Fibroblast of pulmonary artery (primary cell): ENCODE results near the gene GRM3.

Experiments
- DNase-seq: peaks from one replicate; pipeline ENCODE4 v3.0.0-alpha.2; 2010; ENCODE audit warnings: low read depth
- H3K4me3 ChIP-seq: replicated peaks from 2 replicates; pipeline ENCODE4 v1.5.1; 2011; ENCODE audit warnings: low read depth, mild to moderate bottlenecking, control low read depth, low read length, moderate library complexity
- TF ChIP-seq, protein P1 (sequence below): IDR thresholded peaks from 2 replicates; pipeline ENCODE4 v1.5.1; 2011; ENCODE audit warnings: mild to moderate bottlenecking, control low read depth, low read length, inconsistent platforms; ENCODE audit errors: missing control alignments

The GRM3 gene

DNA sequence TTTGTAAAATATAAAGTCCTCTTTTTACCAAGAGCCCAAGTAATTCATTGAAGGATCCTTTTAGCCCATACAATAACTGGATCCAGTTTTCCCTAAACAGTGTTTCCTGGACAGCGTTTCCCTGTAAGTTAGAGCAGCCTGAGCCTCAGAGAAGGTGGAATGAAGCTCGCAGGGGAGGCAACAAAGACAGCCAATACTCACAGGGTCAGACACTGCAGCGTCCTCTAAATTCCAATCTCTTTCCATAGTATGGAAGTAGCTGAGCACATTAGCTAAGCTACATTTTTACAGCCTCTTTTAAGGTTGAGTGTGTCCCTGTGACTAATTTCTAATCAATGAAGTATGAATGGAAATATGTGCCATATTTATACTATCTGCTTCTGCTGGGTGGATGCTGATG lies 193.5 kb downstream of the GRM3 start:
- TF ChIP-seq, protein P1, sequence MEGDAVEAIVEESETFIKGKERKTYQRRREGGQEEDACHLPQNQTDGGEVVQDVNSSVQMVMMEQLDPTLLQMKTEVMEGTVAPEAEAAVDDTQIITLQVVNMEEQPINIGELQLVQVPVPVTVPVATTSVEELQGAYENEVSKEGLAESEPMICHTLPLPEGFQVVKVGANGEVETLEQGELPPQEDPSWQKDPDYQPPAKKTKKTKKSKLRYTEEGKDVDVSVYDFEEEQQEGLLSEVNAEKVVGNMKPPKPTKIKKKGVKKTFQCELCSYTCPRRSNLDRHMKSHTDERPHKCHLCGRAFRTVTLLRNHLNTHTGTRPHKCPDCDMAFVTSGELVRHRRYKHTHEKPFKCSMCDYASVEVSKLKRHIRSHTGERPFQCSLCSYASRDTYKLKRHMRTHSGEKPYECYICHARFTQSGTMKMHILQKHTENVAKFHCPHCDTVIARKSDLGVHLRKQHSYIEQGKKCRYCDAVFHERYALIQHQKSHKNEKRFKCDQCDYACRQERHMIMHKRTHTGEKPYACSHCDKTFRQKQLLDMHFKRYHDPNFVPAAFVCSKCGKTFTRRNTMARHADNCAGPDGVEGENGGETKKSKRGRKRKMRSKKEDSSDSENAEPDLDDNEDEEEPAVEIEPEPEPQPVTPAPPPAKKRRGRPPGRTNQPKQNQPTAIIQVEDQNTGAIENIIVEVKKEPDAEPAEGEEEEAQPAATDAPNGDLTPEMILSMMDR, result no peak
- H3K4me3 ChIP-seq, result no peak overlapping the region
- DNase-seq, result no peak

DNA sequence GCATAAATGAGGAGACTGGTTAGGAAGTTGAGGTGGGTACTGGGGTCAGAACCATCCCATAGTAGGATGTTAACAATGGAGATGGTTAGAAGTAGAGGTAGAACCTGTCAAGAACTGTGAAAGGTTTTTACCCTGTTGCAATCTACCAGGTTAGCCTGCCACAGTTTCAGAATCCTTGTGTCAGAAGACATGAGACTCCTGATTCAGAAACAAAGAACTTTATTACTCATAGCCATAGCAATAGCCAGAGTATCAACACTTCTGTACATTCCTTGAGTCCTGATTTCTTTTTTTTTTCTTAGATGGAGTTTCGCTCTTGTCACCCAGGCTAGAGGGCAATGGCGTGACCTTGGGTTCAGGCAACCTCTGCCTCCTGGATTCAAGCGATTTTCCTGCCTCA lies 200.9 kb downstream of the GRM3 start:
- TF ChIP-seq, protein P1, result no peak
- H3K4me3 ChIP-seq, result no peak overlapping the region

DNA sequence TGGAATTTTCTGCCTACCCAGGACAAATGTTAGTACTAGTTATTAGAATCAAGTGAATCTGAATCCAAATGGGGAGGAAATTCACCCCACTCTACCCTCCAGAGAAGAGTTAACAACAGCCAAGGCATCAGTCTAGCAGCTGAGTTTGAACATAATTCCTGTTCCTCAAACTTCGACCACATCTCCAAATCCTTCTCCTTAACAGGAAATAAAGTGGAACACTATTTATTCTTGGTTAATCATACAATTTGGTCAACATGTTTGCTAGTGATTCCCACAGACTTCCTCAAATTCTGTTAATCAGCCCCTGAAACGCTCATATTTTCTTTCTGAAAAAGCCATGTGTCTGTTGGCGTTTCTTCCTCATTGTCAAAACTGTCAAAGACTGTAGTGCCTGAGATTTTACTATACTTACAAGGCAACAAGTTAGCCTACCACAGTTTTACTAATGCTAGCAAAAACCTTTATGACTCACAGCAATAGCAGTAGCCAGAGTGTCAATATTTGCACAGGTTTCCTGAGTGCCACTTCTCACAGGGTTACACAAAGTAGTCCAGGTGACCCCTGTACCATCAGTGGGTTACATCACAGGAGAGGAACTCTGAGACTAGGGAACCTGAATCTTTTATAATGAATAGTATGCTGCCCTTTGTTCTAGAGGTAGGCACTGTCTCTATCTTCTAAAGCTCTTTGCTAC lies 202.9 kb downstream of the GRM3 start:
- TF ChIP-seq, protein P1, result no peak
- DNase-seq, result no peak
- H3K4me3 ChIP-seq, result no peak overlapping the region

More for the DNA sequence above, 200.9 kb downstream of the GRM3 start:
- DNase-seq, result no peak

DNA sequence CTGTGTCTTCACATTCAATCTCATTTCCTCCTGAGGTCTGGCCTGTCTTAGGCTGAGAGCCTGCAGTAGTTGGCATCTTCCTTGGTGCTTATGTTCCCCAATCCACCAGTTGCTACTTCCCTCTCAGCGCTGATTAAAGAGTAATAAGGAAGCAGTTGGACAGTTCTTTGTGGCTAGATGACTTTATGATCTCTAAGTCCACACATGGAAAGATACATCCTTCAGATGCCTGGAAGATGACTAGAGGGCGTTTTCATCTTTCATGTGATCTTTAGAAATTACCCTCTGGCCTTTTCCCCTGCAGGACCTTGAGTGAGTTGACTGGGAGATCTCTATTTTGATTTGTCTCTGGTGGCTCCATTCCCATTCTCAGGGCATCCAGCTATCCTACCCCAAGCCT lies 204.5 kb downstream of the GRM3 start:
- H3K4me3 ChIP-seq, result no peak overlapping the region
- TF ChIP-seq, protein P1, result no peak
- no peak for DNase-seq

DNA sequence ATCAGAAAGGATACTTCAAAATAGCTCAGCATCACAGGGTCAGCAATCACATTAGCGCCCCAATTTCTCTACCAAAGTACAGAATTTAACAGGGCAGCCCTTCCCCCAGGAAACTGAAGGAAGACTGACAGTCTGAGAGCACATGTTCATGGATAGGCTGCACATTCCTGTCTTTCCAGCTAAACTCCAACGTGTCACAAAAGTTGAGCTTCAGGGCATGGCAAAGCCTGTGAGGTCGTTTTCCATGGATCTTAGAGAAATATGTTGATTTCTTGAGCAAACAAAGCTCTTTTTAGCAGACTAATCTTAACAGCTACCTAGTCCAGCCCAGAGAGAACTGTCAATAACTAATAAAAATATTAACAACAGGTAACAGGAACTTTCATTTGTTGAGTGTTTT lies 207.9 kb downstream of the GRM3 start:
- no peak overlapping the region for H3K4me3 ChIP-seq
- TF ChIP-seq, protein P1, result no peak
- no peak for DNase-seq

DNA sequence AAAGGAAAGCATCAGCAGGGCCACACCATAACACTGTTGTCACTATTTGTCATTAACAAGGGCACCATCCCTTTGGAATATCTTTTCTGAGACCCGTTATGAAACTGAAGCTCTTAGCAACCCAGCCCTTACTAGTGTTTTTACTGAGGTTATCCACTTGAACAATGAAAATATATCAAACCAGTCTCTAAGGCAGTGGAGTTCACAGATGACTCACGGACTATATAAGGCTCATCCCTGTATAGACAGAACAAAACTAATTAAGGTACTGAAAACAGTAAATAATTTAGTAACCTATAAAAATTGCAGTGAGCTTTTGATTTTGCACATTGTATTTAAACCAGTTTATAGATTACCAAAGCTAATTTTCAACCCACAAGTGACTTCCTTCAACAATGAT lies 219.7 kb downstream of the GRM3 start:
- TF ChIP-seq, protein P1, result no peak
- no peak for DNase-seq

DNA sequence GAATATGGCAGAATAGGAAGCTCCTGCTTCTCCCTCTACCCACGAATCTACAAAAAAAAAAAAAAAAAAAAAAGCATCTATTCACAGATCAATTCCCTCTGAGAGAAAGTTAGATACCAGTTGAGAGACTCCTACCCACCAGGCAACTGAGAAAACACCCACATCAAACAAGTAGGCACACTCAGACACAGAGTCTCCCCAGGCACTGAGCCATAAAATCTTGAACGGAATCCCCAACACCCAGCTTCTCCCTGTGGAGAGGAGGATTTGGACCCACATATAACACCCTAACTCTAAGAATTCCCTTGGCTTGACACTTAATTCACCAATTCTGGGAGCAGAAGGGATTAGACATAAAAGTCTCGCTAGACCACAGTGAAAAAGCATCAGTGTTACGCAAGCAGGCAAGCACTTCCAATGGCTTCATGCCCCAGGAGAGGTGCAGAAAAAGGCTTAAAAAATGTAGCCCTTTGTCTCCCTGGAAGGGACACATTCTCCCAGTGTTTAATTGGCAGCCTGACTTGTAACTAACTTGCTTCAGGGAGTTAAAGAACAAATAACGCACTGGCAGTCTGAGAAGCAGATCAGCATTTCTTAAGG lies 223.6 kb downstream of the GRM3 start:
- no peak overlapping the region for H3K4me3 ChIP-seq
- TF ChIP-seq, protein P1, result no peak
- no peak for DNase-seq

More for the DNA sequence above, 219.7 kb downstream of the GRM3 start:
- no peak overlapping the region for H3K4me3 ChIP-seq
